Erythroblast (primary cell): ENCODE measurements around the gene PHF12.

Source experiments
- GATA1 ChIP-seq: IDR thresholded peaks from 2 replicates; pipeline ENCODE4 v1.6.1; 2011; ENCODE audit warnings: low read depth, mild to moderate bottlenecking, control low read depth, low read length, moderate library complexity
- POLR2A ChIP-seq: IDR thresholded peaks from 2 replicates; pipeline ENCODE4 v1.6.1; 2011; ENCODE audit warnings: mild to moderate bottlenecking, low read length

- TF ChIP-seq POLR2A (no peak), GATA1 (no peak)
Observed at GRCh38 chr17:28880572-28880945, 70.8 kb downstream of the PHF12 start.
